Erythroblast (primary cell): ENCODE data around the gene GSN.

Source experiments
- GATA1 ChIP-seq: IDR thresholded peaks from 2 replicates; pipeline ENCODE4 v1.6.1; 2011; ENCODE audit warnings: low read depth, mild to moderate bottlenecking, control low read depth, low read length, moderate library complexity
- POLR2A ChIP-seq: IDR thresholded peaks from 2 replicates; pipeline ENCODE4 v1.6.1; 2011; ENCODE audit warnings: mild to moderate bottlenecking, low read length

GRCh38 chr9:121353241-121354061 lies 85.5 kb downstream of the GSN start:
- TF ChIP-seq POLR2A (no peak), GATA1 (no peak)
